A549 treated with RU486 at 1 μM for 4 hours (cell line): Measurements from ENCODE around the gene TNK1. TPM values are rescaled to one million over a fixed set of nuclear protein-coding genes. Genes with fewer than 3 reads are reported as not detected.

Experiments
- total RNA-seq: library from RNA; stranded (reverse); fragments of 200-300 nt; extraction: Qiagen RNA extraction; gene quantifications from 5 replicates; pipeline ENCODE4 v1.2.3, GENCODE V29; 2022; ENCODE audit warnings: low read depth

The TNK1 gene
- 1.5 to 2.1 TPM (median 1.9 TPM) in 5 replicates for total RNA-seq

DNA sequence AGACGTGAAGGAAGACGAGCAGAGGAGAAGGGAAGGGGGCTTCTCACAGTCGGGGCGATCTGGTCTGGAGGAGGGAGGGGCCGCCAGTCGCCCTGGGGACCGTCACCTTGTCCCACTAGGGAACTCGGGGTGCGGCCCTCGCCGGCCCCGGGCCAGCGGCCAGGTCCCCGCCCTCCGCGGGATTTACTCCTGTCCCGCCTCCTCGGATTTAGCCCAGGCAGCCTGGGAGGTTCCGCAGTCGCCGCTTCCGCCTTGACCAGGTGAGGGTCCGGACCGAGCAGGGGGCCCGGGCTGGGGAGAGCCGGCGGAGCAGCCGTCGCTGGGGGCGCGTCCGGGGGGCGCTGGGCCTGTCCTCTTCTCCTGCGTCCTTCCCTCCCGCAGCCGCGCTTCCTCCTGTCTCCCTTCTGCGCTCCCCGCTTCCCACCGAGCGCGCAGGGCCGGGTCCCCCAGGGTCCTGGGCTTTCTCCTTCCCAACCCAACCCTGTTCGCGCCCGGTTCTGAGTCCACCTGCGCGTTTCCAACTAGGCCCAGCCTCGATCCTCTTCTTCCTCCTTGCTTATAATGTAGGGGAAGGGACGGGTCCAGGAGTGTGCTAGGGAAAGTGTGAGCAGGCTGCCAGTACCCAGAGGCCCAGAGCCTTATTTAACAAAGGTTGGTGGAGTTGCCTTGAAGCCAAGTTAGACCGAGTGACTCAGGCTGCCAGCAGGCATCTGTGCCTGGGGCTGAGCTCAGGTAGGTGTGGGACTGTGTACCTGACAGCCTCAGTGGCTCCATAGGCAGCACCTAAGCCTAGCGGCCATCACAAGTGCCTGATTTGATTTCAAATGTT lies at the start of gene TNK1:
Gene TNK1, plus strand, starts transcription at position 235 of the 829 bp plus-strand sequence. CDS start 1,838 bp downstream, outside the sequence.

DNA sequence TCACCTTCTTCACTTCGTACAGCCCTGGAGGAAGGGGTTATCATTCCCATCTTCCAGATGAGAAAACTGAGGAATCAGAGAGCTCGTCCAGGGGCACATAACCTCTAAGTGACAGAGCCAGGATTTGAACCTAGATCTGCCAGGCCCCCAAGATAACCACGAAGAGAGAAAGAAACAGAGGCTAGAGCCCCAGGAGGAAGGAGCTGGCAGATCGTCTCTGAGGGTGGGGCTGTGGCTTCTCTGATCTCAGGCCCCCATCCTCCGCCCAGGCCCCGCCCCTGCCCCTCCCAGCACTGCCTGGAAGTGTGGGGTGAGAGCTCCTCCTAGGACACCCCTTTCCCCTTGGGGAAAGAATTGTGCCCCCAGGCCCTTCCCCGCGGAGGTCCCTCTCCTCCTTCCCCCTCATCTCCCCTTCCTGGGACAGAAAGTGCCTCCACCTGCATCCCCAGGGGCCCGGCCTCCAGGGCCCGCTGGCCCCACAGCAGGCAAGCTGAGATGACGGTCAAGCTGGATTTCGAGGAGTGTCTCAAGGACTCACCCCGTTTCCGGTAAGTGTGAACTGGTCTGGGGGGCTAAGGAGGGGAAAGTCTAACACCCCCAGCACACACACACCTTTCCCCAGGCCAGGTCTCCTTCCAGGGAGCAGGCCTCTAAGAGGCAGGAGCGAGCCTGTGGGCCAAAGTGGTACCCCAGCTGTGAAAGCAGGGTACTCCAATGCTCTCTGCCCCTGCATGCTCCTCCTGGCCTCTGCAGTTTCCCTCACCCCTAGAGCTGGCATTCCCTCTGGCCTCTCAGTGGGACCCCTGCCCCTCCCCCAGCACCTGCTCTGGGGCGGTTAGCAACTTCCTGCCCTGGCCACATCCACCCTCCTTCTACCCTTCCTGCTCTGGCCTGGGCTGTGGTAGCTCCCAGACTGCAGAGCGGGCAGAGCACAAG lies 44.4 kb upstream of the TNK1 start, which contains the start of gene ACAP1:
Gene ACAP1, plus strand, starts transcription at position 290 of the 936 bp plus-strand sequence. Its CDS starts 206 bp downstream, at position 496.

DNA sequence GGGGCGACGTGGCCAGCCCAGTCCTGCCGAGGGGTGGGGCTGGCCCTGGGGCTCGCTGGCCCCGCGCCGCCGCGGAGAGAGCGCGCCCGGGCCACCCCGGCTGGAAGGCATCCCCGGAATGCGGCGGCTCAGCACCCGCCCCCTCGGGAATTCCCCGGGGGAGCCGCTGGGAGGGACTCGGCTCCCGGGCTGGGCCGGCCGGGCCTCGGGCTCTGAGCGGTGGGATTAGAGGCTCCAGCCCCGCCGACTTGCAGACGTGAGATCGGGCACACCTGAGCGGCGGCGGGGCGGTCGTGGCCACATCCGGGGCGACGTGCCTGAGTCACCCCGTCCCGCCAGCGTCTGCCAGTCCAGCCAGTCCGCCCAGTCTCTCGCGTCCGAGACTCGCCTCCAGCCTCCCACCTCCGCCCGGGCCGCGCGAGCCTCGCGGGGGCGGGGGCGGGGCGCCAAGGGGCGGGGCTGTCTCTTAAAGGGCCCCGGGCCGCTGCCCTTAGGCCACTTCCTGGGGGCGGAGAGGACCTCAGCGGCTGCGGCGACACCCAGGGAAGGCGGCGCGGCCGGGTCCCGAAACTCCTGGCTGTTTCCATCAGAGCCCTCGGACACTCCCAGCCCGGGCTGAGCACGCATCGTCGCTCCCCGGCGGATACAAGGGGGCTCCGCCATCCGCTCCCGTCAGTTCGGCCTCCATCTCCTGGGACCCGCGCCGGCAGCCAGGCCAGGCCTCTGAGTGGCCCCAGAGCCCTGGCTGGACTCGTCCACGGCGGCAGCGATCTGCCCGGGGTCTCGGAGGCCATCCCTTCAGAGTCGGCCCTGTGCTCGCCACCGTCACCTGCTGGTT lies 29.0 kb upstream of the TNK1 start, which contains the start of gene KCTD11:
Gene KCTD11, plus strand, starts transcription at position 498 of the 838 bp plus-strand sequence.

DNA sequence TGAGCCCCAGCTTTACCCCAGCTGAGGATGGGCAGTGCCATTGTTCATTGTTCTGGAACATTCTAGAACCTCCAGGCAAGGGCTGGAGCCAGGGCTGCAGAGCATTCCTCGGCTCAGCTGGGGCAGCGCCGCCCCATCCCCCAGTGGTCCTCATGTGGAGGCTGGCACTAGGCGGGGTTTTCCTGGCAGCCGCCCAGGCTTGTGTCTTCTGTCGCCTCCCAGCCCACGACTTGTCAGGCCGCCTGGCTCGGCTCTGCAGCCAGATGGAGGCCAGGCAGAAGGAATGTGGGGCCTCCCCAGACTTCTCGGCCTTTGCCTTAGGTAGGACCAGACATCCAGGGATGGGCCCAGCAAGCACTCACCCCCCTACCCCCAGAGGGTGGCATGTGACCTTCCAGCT lies 25.8 kb upstream of the TNK1 start, which contains the start of gene TMEM95:
Gene TMEM95, plus strand, starts transcription at position 104 of the 400 bp plus-strand sequence. Its CDS starts 49 bp downstream, at position 153.

DNA sequence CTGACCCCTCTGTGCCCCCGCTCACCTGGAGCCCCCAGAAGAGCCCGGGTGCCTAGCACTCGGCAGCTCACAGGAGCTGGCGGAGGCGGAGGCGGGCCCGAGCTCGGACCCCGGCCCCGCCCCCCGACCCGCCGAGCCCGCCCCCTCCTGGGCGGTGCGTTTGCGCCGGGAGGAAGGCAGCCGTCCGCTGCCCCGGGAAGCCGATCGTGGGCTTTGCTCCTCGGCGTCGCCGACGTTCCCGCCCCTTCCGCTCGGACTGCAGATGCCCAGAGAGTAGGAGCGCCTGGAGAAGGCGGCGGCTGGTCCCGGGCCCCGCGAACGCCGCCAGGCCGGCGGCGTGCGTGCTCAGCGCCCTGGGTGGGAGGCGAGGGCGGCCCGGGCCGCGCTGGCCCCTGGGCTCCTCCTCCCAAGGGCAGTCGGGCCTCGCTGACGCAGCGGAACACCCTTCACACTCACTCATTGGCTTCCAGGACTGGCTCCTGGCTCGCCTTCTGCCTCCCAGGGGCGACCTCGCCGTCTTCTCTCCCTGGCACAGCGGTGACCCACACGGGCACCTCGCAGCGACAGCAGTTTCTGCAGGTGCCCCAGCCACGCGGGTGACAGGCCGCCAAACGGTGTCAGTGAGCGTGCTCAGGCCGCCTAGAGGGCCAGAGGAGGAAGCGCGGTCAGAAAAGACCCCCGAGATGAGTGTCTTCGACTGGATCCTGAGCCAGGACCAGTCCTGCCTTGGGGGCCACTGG lies 13.7 kb downstream of the TNK1 start, which contains the start of gene PLSCR3:
Gene PLSCR3, minus strand, starts transcription at position 74 of the 740 bp plus-strand sequence. CDS start 415 bp downstream, outside the sequence.

DNA sequence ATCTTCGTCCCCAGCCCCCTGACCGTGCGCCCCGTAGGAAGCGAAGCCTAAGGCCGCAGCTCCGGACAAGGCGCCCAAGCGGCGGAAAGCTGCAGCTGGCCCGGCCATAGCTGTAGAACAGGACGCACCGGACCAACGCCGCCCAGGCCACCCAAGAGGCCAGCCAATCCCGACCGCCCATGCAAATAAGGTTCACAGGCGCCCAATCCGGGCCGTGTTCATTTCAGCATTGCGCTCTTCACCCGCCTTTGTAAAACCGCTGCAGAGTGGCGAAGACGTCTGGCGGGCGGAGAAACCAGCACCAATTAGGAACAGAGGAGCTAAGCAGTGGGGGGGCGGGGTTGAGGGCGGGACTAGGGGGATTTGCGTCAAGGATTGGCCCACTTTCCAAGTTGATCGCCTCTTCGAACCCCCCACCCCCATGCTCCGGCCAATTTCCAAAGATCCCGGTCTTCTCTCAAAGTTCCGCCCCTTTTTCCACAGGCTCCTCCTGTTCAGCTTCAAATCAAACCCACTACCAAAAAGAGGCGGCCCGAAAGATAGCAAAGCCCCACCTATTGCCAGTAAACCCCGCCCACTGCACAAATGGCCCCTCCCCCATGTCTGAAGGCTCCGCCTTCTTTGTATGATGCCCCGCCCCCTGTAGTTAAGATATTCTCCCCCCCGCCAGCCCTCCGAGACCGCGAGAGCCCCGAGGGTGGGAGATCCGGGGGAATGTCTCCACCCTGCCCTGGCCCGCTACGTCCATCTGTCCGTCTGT lies 23.3 kb downstream of the TNK1 start, which contains the start of gene TMEM256:
Gene TMEM256, minus strand, starts transcription at position 121 of the 760 bp plus-strand sequence. Its CDS starts 13 bp downstream, at position 108.

DNA sequence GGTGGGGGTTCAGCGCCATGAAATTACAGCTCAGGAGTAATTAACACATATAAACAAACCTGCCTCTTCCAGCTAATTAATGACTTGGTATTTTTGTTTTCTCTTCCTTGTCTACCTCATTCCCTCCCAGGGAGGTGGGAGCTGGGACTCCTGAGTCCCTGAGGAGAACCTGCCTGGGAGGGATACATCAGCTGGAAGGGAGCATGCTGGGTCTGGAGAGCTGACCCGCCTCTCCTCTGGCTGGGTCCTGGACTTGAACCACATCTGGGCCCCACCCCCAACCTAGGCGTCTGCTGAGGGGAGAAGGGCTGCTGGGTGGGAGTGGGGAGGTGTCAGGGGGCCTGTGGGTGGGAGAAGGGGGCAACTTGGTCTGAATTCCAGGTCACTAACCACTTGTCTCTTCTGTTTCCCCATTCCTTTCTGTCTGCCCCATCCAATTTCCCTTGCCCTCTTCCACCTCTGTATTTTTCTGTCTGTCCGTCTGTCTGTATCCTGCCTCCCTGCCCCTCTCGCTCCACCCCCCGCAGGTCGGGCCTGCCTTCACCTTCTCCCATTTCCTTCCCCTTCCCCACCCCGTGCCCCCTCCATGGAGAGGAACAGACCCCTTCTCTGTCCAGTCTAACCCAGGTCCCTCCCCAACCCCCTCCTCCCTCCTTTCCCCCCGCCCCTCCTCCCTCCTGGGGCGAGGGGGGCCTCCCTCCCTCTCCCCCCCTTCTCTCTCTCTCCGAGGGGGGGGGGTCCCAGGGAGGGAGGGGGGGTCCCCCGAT lies 26.8 kb downstream of the TNK1 start, which contains the start of gene NLGN2:
Gene NLGN2, plus strand, starts transcription at position 361 of the 767 bp plus-strand sequence. CDS start 411 bp downstream, outside the sequence.

DNA sequence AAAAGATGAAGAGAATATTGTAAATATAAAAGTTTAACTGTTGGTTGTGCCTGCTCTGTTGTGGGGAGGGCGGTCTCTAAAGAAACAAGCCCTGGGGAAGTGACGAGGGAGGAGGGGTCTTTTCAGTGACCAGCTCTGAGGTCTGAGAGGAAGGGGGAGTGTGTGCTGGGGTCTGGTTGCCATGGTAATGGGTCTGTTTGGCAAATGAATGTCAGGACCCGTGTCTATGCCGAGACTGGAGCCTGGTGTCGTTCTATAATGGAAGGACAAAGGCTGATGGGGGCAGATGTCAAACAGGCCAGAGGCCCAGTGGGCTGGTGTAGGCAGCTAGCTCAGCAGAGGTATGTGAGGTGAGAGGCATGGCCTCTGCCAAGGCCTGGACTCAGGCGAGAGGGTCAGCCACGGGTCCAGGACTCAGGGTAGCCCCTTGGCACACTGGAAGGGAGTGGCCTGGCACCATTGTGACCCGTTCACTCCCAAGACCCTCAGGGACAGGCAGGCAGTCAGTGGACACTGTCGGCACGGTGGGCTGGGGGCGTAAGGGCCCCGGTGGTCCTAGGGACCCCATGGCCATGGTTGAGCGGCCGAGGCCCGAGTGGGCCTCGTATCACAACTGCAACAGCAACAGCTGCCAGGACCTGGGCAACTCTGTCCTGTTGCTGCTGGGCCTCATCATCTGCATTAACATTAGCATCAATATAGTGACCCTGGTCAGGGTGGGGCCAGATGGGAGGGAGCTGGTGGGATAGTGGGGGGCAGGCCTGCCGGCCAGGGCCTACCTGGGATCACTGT lies 39.1 kb downstream of the TNK1 start, which contains the start of gene SPEM1:
Gene SPEM1, plus strand, starts transcription at position 506 of the 792 bp plus-strand sequence. Its CDS starts 61 bp downstream, at position 567.

DNA sequence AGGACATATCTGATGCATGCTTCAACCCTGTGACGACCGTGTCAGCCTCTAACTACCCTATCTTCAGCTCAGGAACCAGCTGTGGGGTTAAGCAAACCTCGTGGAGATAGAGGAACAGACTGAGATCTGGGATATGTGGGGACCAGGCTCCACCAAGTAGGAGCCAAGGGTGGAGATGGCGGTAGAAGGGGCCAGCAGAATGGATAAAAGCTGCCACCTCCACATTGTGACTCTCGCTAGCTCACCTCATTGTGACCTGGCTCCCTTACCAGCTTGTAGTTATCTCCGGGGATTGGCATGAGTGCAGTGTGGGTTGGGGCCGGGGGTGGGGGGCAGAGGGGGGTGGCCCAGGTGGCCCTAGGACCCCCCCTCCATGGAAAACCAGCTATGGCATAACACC lies 44.4 kb downstream of the TNK1 start, which contains the start of gene SPEM2:
Gene SPEM2, plus strand, starts transcription at position 301 of the 400 bp plus-strand sequence. Its CDS starts 73 bp downstream, at position 374.

DNA sequence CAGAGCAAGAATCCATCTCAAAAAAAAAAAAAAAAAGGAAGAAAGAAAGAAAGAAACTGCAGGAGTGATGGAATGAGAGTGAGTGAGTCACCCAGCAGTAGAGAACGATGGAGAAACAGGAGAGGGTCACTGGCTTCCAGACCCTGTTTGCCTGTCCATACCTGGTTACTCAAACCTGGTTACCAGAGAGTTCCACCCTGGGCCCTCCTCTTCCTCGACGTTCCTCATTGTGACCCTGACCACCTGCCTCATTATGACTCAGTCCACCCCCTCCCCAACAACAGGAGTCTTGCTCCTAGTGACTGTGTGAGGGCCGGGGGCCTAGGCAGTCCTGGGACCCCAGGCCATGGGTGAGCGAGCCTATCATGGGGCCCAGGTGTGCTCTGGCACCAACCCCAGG lies 47.7 kb downstream of the TNK1 start, which contains the start of gene SPEM3:
Gene SPEM3, plus strand, starts transcription at position 301 of the 400 bp plus-strand sequence. Its CDS starts 46 bp downstream, at position 347.

Other genes with a start within 250 kb of the TNK1 start
- gene ASGR1, start 201.7 kb upstream of the TNK1 start, total RNA-seq: 1.0 to 1.5 TPM (median 1.3 TPM) in 5 replicates
- 7.2 to 10.7 TPM (median 8.9 TPM) in 5 replicates for gene DLG4, start 161.3 kb upstream of the TNK1 start, total RNA-seq
- 373 to 531 TPM (median 506 TPM) in 5 replicates for gene ACADVL, start 161.2 kb upstream of the TNK1 start, total RNA-seq
- 26.1 to 39.5 TPM (median 37.0 TPM) in 5 replicates for gene DVL2, start 146.6 kb upstream of the TNK1 start, total RNA-seq
- gene PHF23, start 141.6 kb upstream of the TNK1 start, total RNA-seq: 82.3 to 110 TPM (median 92.2 TPM) in 5 replicates
- gene GABARAP, start 138.6 kb upstream of the TNK1 start, total RNA-seq: 678 to 759 TPM (median 700 TPM) in 5 replicates
- 210 to 241 TPM (median 229 TPM) in 5 replicates for gene CTDNEP1, start 129.4 kb upstream of the TNK1 start, total RNA-seq
- 110 to 138 TPM (median 124 TPM) in 5 replicates for gene ELP5, start 128.9 kb upstream of the TNK1 start, total RNA-seq
- 0.57 to 1.5 TPM (median 0.71 TPM) in 5 replicates for gene CLDN7, start 118.6 kb upstream of the TNK1 start, total RNA-seq
- gene SLC2A4, start 99.4 kb upstream of the TNK1 start, total RNA-seq: 0.07 to 0.29 TPM (median 0.17 TPM) in 5 replicates
- 0.32 to 0.80 TPM (median 0.41 TPM) in 5 replicates for gene YBX2, start 86.5 kb upstream of the TNK1 start, total RNA-seq
- 1,703 to 1,867 TPM (median 1,727 TPM) in 5 replicates for gene EIF5A, start 73.5 kb upstream of the TNK1 start, total RNA-seq
- gene GPS2, start 65.7 kb upstream of the TNK1 start, total RNA-seq: 86.5 to 109 TPM (median 99.7 TPM) in 5 replicates
- 21.8 to 31.5 TPM (median 27.2 TPM) in 5 replicates for gene NEURL4, start 51.8 kb upstream of the TNK1 start, total RNA-seq
- gene ACAP1, start 44.6 kb upstream of the TNK1 start, total RNA-seq: 0.74 to 8.9 TPM (median 4.6 TPM) in 5 replicates
- 10.7 to 15.4 TPM (median 12.9 TPM) in 5 replicates for gene KCTD11, start 28.9 kb upstream of the TNK1 start, total RNA-seq
- gene TMEM95, start 25.9 kb upstream of the TNK1 start, total RNA-seq: not detected in 5 replicates
- 35.0 to 47.4 TPM (median 36.8 TPM) in 5 replicates for gene PLSCR3, start 13.4 kb downstream of the TNK1 start, total RNA-seq
- gene TMEM256, start 23.0 kb downstream of the TNK1 start, total RNA-seq: 183 to 235 TPM (median 214 TPM) in 5 replicates
- gene NLGN2, start 26.8 kb downstream of the TNK1 start, total RNA-seq: 13.0 to 21.8 TPM (median 16.6 TPM) in 5 replicates
- gene SPEM1, start 39.2 kb downstream of the TNK1 start, total RNA-seq: not detected in 5 replicates
- gene SPEM2, start 44.5 kb downstream of the TNK1 start, total RNA-seq: 0.08 TPM in 1 of 5 replicates, not detected in the others
- not detected in 5 replicates for gene SPEM3, start 47.8 kb downstream of the TNK1 start, total RNA-seq
- gene TMEM102, start 54.3 kb downstream of the TNK1 start, total RNA-seq: 8.7 to 15.2 TPM (median 12.6 TPM) in 5 replicates
- gene FGF11, start 58.4 kb downstream of the TNK1 start, total RNA-seq: 0.74 to 1.4 TPM (median 1.2 TPM) in 5 replicates
- 5.7 to 8.0 TPM (median 7.2 TPM) in 5 replicates for gene CHRNB1, start 64.0 kb downstream of the TNK1 start, total RNA-seq
- 17.8 to 24.3 TPM (median 22.7 TPM) in 5 replicates for gene ZBTB4, start 98.5 kb downstream of the TNK1 start, total RNA-seq
- gene SLC35G6, start 100.4 kb downstream of the TNK1 start, total RNA-seq: not detected in 5 replicates
- gene POLR2A, start 103.3 kb downstream of the TNK1 start, total RNA-seq: 62.1 to 84.5 TPM (median 77.7 TPM) in 5 replicates
- 8.8 to 13.0 TPM (median 10.7 TPM) in 5 replicates for gene TNFSF12, start 168.0 kb downstream of the TNK1 start, total RNA-seq
- gene TNFSF13, start 177.7 kb downstream of the TNK1 start, total RNA-seq: 0.72 to 1.5 TPM (median 1.1 TPM) in 5 replicates
- 93.8 to 107 TPM (median 95.9 TPM) in 5 replicates for gene SENP3, start 180.8 kb downstream of the TNK1 start, total RNA-seq
- gene CD68, start 198.5 kb downstream of the TNK1 start, total RNA-seq: 31.7 to 44.5 TPM (median 39.7 TPM) in 5 replicates
- 117 to 140 TPM (median 122 TPM) in 5 replicates for gene MPDU1, start 202.8 kb downstream of the TNK1 start, total RNA-seq
- 0.16 to 0.30 TPM (median 0.19 TPM) in 5 replicates for gene SOX15, start 209.0 kb downstream of the TNK1 start, total RNA-seq
- gene FXR2, start 233.8 kb downstream of the TNK1 start, total RNA-seq: 52.7 to 63.1 TPM (median 62.0 TPM) in 5 replicates
- 70.6 to 108 TPM (median 81.7 TPM) in 5 replicates for gene SAT2, start 246.7 kb downstream of the TNK1 start, total RNA-seq
- gene SHBG, start 249.0 kb downstream of the TNK1 start, total RNA-seq: 0.47 to 0.70 TPM (median 0.64 TPM) in 5 replicates